D721Med (cell line): ENCODE data around the gene ZNF80.

Experiments
- DNase-seq: peaks from one replicate; pipeline ENCODE4 v3.0.0; 2011; ENCODE audit warnings: low spot score; ENCODE audit not compliant: insufficient read length
- FAIRE-seq: peaks from 2 replicates; lab custom pipeline; 2011; peaks lifted over from hg19 to GRCh38; lab: Jason Lieb, UNC
- TF ChIP-seq, protein P1 (sequence below): IDR thresholded peaks from 2 replicates; pipeline ENCODE4 v1.5.1; 2012; ENCODE audit warnings: mild to moderate bottlenecking, control low read depth; ENCODE audit not compliant: insufficient read depth; ENCODE audit errors: missing control alignments

ZNF80 gene

GRCh38 chr3:114235431-114235830 is 1.9 kb downstream of the ZNF80 start:
- no peak for DNase-seq
- TF ChIP-seq, protein P1, sequence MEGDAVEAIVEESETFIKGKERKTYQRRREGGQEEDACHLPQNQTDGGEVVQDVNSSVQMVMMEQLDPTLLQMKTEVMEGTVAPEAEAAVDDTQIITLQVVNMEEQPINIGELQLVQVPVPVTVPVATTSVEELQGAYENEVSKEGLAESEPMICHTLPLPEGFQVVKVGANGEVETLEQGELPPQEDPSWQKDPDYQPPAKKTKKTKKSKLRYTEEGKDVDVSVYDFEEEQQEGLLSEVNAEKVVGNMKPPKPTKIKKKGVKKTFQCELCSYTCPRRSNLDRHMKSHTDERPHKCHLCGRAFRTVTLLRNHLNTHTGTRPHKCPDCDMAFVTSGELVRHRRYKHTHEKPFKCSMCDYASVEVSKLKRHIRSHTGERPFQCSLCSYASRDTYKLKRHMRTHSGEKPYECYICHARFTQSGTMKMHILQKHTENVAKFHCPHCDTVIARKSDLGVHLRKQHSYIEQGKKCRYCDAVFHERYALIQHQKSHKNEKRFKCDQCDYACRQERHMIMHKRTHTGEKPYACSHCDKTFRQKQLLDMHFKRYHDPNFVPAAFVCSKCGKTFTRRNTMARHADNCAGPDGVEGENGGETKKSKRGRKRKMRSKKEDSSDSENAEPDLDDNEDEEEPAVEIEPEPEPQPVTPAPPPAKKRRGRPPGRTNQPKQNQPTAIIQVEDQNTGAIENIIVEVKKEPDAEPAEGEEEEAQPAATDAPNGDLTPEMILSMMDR: no peak
- FAIRE-seq: no peak

DNA sequence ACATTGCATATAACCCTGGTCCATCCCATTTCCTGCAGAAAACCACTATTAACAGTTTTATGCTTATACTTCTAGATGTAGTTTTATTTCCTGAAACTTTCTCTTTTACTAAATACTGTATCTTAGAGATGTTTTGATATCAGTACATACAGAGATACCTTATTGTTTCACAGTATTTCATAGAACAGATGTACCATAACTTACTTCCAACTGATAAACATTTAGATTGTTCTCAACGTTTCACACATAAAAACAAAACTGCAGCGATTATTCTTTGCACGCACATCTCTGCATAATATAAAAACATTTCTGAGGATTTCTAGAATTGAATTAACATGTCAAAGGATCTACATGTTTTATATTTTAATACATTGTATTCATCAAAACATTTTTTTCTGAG is 2.6 kb downstream of the ZNF80 start:
- no peak for FAIRE-seq

GRCh38 chr3:114231616-114232015 is 5.8 kb downstream of the ZNF80 start:
- TF ChIP-seq, protein P1: no peak
- DNase-seq (no peak), FAIRE-seq (no peak)

More for the DNA sequence above, 2.6 kb downstream of the ZNF80 start:
- no peak for DNase-seq
- TF ChIP-seq, protein P1: no peak

- FAIRE-seq (no peak), DNase-seq (no peak)
- TF ChIP-seq, protein P1: no peak
Measured at GRCh38 chr3:114227076-114227475, 10.3 kb downstream of the ZNF80 start.

GRCh38 chr3:114226313-114226712 is 11.1 kb downstream of the ZNF80 start:
- TF ChIP-seq, protein P1: no peak
- DNase-seq (no peak), FAIRE-seq (no peak)

DNA sequence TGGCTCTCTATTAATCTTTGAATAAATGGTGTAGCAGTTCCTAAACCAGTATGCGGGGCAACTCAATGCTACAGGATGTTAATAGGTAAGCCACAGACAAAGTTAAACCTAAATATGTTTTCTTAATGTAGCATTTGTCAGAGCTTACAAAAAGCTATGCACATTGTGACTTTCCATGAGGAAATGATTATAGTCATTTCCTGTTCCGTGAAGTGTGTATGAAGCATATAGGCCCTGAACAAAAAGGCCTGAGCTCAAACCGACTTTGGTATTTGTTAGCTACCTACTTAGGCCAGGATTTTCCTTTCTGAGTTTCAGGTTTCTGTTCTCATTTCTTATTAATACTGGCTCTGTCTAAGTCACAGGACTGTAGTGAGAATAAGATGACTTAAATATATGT is 14.2 kb downstream of the ZNF80 start:
- FAIRE-seq: no peak
- TF ChIP-seq, protein P1: no peak
- DNase-seq: no peak

DNA sequence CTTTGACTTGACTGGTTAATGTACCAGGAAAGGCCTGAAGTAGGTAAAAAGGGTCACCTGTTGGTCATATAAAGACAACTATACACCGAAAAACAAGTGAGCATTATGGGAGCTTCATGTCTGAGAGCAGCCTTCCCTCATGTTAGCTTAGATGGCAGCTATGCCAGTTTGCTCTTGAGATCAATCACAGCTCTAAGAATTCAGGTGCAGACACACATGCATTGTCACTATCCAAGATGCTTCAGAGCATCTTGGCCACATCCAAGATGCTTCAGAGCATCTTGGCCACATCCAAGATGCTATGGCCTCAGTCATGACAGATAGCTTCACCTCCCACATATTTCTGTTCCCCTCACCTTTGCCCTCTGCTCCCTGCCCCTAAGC is 15.5 kb downstream of the ZNF80 start:
- FAIRE-seq (no peak), DNase-seq (no peak)
- TF ChIP-seq, protein P1: no peak
